ENCODE results near the gene GON7.

- TF ChIP-seq CTCF (conservative IDR thresholded peaks at IDR 0.05): peak; percentile 77
- TF ChIP-seq ZFX (IDR thresholded peaks at IDR 0.05): no peak
Measured at GRCh38 chr14:93160353-93160801, 46.5 kb downstream of the GON7 start.
